Nephron progenitor cell (in vitro differentiated cells): ENCODE measurements around the gene SHISA9.

Experiments used
- DNase-seq: peaks from one replicate; pipeline ENCODE4 v3.0.0; 2021
- H3K27ac Mint-ChIP-seq: 2 replicates; pipeline ENCODE4 v1.8.0; 2021; ENCODE audit warnings: mild to moderate bottlenecking, moderate library complexity, mixed read lengths
- H3K27me3 Mint-ChIP-seq: 2 replicates; pipeline ENCODE4 v1.8.0; 2021; ENCODE audit warnings: mild to moderate bottlenecking, low read depth, mixed read lengths; ENCODE audit not compliant: poor library complexity
- H3K36me3 Mint-ChIP-seq: 2 replicates; pipeline ENCODE4 v1.8.0; 2021; ENCODE audit warnings: low read depth, mixed read lengths
- H3K4me1 Mint-ChIP-seq: 2 replicates; pipeline ENCODE4 v1.8.0; 2021; ENCODE audit warnings: mixed read lengths
- H3K4me3 Mint-ChIP-seq: 2 replicates; pipeline ENCODE4 v1.8.0; 2021; ENCODE audit warnings: mild to moderate bottlenecking, moderate library complexity, mixed read lengths
- H3K9me3 Mint-ChIP-seq: 2 replicates; pipeline ENCODE4 v1.8.0; 2021; ENCODE audit warnings: mild to moderate bottlenecking, moderate library complexity, mixed read lengths
- CTCF ChIP-seq: fragments of 200-600 bp; sonication (generic); IDR thresholded peaks from 2 replicates; pipeline ENCODE4 v1.5.0; 2021; ENCODE audit warnings: antibody characterized with exemption

The SHISA9 gene

GRCh38 chr16:13127144-13127543, 225.7 kb downstream of the SHISA9 start:
- no peak overlapping the region for H3K27ac Mint-ChIP-seq
- H3K4me3 Mint-ChIP-seq, result no peak overlapping the region
- peaks cover 22% of the 10 kb centered on the region for H3K9me3 Mint-ChIP-seq
- H3K36me3 Mint-ChIP-seq, result no peaks in the 10 kb centered on the region
- H3K4me1 Mint-ChIP-seq, result peaks cover 3% of the 10 kb centered on the region
- DNase-seq, result no peak
- H3K27me3 Mint-ChIP-seq, result peaks cover 21% of the 10 kb centered on the region
- TF ChIP-seq CTCF, result no peak

GRCh38 chr16:13130586-13130985, 229.2 kb downstream of the SHISA9 start:
- no peak for DNase-seq
- Mint-ChIP-seq H3K36me3 (no peaks in the 10 kb centered on the region), H3K27me3 (peaks cover 21% of the 10 kb centered on the region), H3K27ac (no peak overlapping the region), H3K9me3 (peaks cover 16% of the 10 kb centered on the region), H3K4me1 (peaks cover 3% of the 10 kb centered on the region), H3K4me3 (no peak overlapping the region)
- no peak for TF ChIP-seq CTCF

- Mint-ChIP-seq H3K4me3 (no peak overlapping the region), H3K27ac (no peak overlapping the region), H3K36me3 (no peaks in the 10 kb centered on the region), H3K27me3 (peaks cover 8% of the 10 kb centered on the region), H3K4me1 (peaks cover 3% of the 10 kb centered on the region), H3K9me3 (peaks cover 6% of the 10 kb centered on the region)
- no peak for DNase-seq
- TF ChIP-seq CTCF, result no peak
Observed at GRCh38 chr16:13134836-13135235, 233.4 kb downstream of the SHISA9 start.

- Mint-ChIP-seq H3K36me3 (no peaks in the 10 kb centered on the region), H3K27me3 (peaks cover 5% of the 10 kb centered on the region)
- no peak for TF ChIP-seq CTCF
Observed at GRCh38 chr16:13136901-13137300, 235.5 kb downstream of the SHISA9 start.

GRCh38 chr16:13138528-13138927, 237.1 kb downstream of the SHISA9 start:
- Mint-ChIP-seq H3K9me3 (peaks cover 8% of the 10 kb centered on the region), H3K4me3 (no peak overlapping the region), H3K36me3 (no peaks in the 10 kb centered on the region), H3K27me3 (peaks cover 5% of the 10 kb centered on the region), H3K4me1 (no peaks in the 10 kb centered on the region), H3K27ac (no peak overlapping the region)
- no peak for TF ChIP-seq CTCF
- no peak for DNase-seq

More at GRCh38 chr16:13136901-13137300, 235.5 kb downstream of the SHISA9 start:
- no peak for DNase-seq
- H3K4me1 Mint-ChIP-seq, result peaks cover under 1% of the 10 kb centered on the region
- no peak overlapping the region for H3K27ac Mint-ChIP-seq
- peaks cover 5% of the 10 kb centered on the region for H3K9me3 Mint-ChIP-seq
- no peak overlapping the region for H3K4me3 Mint-ChIP-seq

GRCh38 chr16:13139661-13140241, 238.4 kb downstream of the SHISA9 start:
- peaks cover 7% of the 10 kb centered on the region for H3K9me3 Mint-ChIP-seq
- no peak overlapping the region for H3K4me3 Mint-ChIP-seq
- peaks cover 3% of the 10 kb centered on the region for H3K4me1 Mint-ChIP-seq
- TF ChIP-seq CTCF, result no peak
- DNase-seq, result no peak
- no peak overlapping the region for H3K27ac Mint-ChIP-seq
- no peaks in the 10 kb centered on the region for H3K27me3 Mint-ChIP-seq
- H3K36me3 Mint-ChIP-seq, result no peaks in the 10 kb centered on the region
